Spinal cord (tissue), 10 donors: ENCODE data around the gene LRRN2. TPM values are rescaled to one million over a fixed set of nuclear protein-coding genes. Genes with fewer than 3 reads are reported as not detected.

Experiments used
- DNase-seq, 6 donors: peaks; one replicate each; pipeline versions ENCODE4 v3.0.0 to v3.0.0-alpha.2; 2013 to 2015; ENCODE audit warnings: low spot score in 6 of 6, low read depth in 4 of 6
- H3K27ac ChIP-seq: one replicate; pipeline ENCODE4 v1.5.1; 2013; ENCODE audit warnings: low read depth, low read length, control low read depth
- H3K27me3 ChIP-seq: one replicate; pipeline ENCODE4 v1.6.1; 2013; ENCODE audit warnings: low read length; ENCODE audit not compliant: control insufficient read depth, insufficient read depth
- H3K36me3 ChIP-seq: one replicate; pipeline ENCODE4 v1.6.1; 2013; ENCODE audit warnings: low read length; ENCODE audit not compliant: control insufficient read depth, insufficient read depth
- H3K4me1 ChIP-seq: one replicate; pipeline ENCODE4 v1.6.1; 2013; ENCODE audit warnings: low read length; ENCODE audit not compliant: control insufficient read depth, insufficient read depth
- H3K4me3 ChIP-seq: one replicate; pipeline ENCODE4 v1.5.1; 2013; ENCODE audit warnings: low read depth, low read length, control low read depth
- H3K9me3 ChIP-seq: one replicate; pipeline ENCODE4 v1.6.1; 2013; ENCODE audit warnings: low read length; ENCODE audit not compliant: control insufficient read depth, insufficient read depth
- WGBS: methylation state at CpG from one replicate; pipeline ENCODE4 v1.1.5; 2013; ENCODE audit warnings: missing lambda C conversion rate; ENCODE audit not compliant: insufficient coverage; 5-methylcytosine and 5-hydroxymethylcytosine counted together
- polyA plus RNA-seq, 2 donors: library from polyadenylated mRNA; unstranded; fragments of 120-200 nt; gene quantifications; one replicate each; pipeline ENCODE4 v1.2.1, GENCODE V29; 2013; ENCODE audit not compliant: insufficient read length in 2 of 2
- total RNA-seq, 2 donors: library from RNA; depleted of rRNA in 1 of 2; stranded (reverse); fragments of 120-200 nt in 1 of 2; fragments of >200 nt in 1 of 2; gene quantifications; one replicate each; pipeline versions ENCODE4 v1.2.3 to v1.2.4, GENCODE V29; 2013 to 2014
- donor health status: healthy.

LRRN2 gene
- total and polyA plus RNA-seq, 4 donors, result 10.3 to 53.1 (median 30.9) TPM

- DNase-seq, result peak in 2 of 6 donors; percentile 53 to 59
- 56% methylated on average over 6 of the region's 11 CpGs for WGBS
Measured at GRCh38 chr1:204705888-204706837, 20.6 kb upstream of the LRRN2 start.

GRCh38 chr1:204705493-204705811 lies 19.9 kb upstream of the LRRN2 start:
- H3K27me3 ChIP-seq, result no peaks in the 10 kb centered on the region
- peaks cover 46% of the 10 kb centered on the region for H3K4me1 ChIP-seq
- DNase-seq, result no peak
- no peak overlapping the region for H3K4me3 ChIP-seq
- no peak overlapping the region for H3K27ac ChIP-seq
- H3K36me3 ChIP-seq, result no peaks in the 10 kb centered on the region
- WGBS, result no CpG with 5 or more reads among the region's 5 CpGs
- H3K9me3 ChIP-seq, result no peaks in the 10 kb centered on the region

More at GRCh38 chr1:204705888-204706837, 20.6 kb upstream of the LRRN2 start:
- H3K9me3 ChIP-seq, result no peaks in the 10 kb centered on the region
- H3K27ac ChIP-seq, result no peak overlapping the region
- H3K36me3 ChIP-seq, result no peaks in the 10 kb centered on the region
- no peak overlapping the region for H3K4me3 ChIP-seq
- H3K27me3 ChIP-seq, result no peaks in the 10 kb centered on the region
- peaks cover 46% of the 10 kb centered on the region for H3K4me1 ChIP-seq

- peaks cover 46% of the 10 kb centered on the region for H3K4me1 ChIP-seq
- no peak overlapping the region for H3K27ac ChIP-seq
- no peak for DNase-seq
- no peaks in the 10 kb centered on the region for H3K36me3 ChIP-seq
- H3K27me3 ChIP-seq, result no peaks in the 10 kb centered on the region
- H3K4me3 ChIP-seq, result no peak overlapping the region
- H3K9me3 ChIP-seq, result no peaks in the 10 kb centered on the region
- WGBS, result 100% methylated on average over 1 of the region's 4 CpGs
Measured at GRCh38 chr1:204704794-204705492, 19.4 kb upstream of the LRRN2 start.

GRCh38 chr1:204703826-204704612 lies 18.5 kb upstream of the LRRN2 start:
- Histone ChIP-seq H3K36me3 (no peaks in the 10 kb centered on the region), H3K27me3 (no peaks in the 10 kb centered on the region), H3K4me3 (no peak overlapping the region), H3K4me1 (peaks cover 46% of the 10 kb centered on the region), H3K27ac (no peak overlapping the region), H3K9me3 (no peaks in the 10 kb centered on the region)
- WGBS, result 84% methylated on average over 9 of the region's 16 CpGs
- DNase-seq, result no peak

- WGBS, result 40% methylated on average over 3 of the region's 5 CpGs
- no peaks in the 10 kb centered on the region for H3K36me3 ChIP-seq
- no peak overlapping the region for H3K27ac ChIP-seq
- no peak overlapping the region for H3K4me3 ChIP-seq
- no peaks in the 10 kb centered on the region for H3K27me3 ChIP-seq
- H3K9me3 ChIP-seq, result no peaks in the 10 kb centered on the region
- no peak for DNase-seq
- H3K4me1 ChIP-seq, result peaks cover 46% of the 10 kb centered on the region
Measured at GRCh38 chr1:204703268-204703664, 17.7 kb upstream of the LRRN2 start.

GRCh38 chr1:204702552-204703267 lies 17.2 kb upstream of the LRRN2 start:
- Histone ChIP-seq H3K36me3 (no peaks in the 10 kb centered on the region), H3K27ac (peak overlapping the region; percentile 3), H3K4me3 (no peak overlapping the region), H3K9me3 (no peaks in the 10 kb centered on the region), H3K27me3 (no peaks in the 10 kb centered on the region), H3K4me1 (peaks cover 48% of the 10 kb centered on the region)
- DNase-seq, result no peak
- WGBS, result 86% methylated on average over 5 of the region's 8 CpGs

GRCh38 chr1:204701229-204701628 lies 15.7 kb upstream of the LRRN2 start:
- 93% methylated on average over 2 of the region's 3 CpGs for WGBS
- no peak for DNase-seq
- Histone ChIP-seq H3K36me3 (no peaks in the 10 kb centered on the region), H3K4me3 (no peak overlapping the region), H3K9me3 (no peaks in the 10 kb centered on the region), H3K27me3 (no peaks in the 10 kb centered on the region), H3K27ac (no peak overlapping the region), H3K4me1 (peaks cover 33% of the 10 kb centered on the region)

GRCh38 chr1:204697893-204698292 lies 12.4 kb upstream of the LRRN2 start:
- Histone ChIP-seq H3K27ac (no peak overlapping the region), H3K9me3 (no peaks in the 10 kb centered on the region), H3K4me1 (peaks cover 14% of the 10 kb centered on the region), H3K4me3 (no peak overlapping the region), H3K27me3 (no peaks in the 10 kb centered on the region), H3K36me3 (no peaks in the 10 kb centered on the region)
- DNase-seq, result peak in 1 of 6 donors; percentile 77
- 49% methylated on average over 5 of the region's 5 CpGs for WGBS

- WGBS, result 94% methylated on average over 14 of the region's 17 CpGs
- no peaks in the 10 kb centered on the region for H3K27me3 ChIP-seq
- H3K27ac ChIP-seq, result no peak overlapping the region
- H3K4me3 ChIP-seq, result no peak overlapping the region
- no peaks in the 10 kb centered on the region for H3K9me3 ChIP-seq
- H3K4me1 ChIP-seq, result peaks cover 12% of the 10 kb centered on the region
- no peaks in the 10 kb centered on the region for H3K36me3 ChIP-seq
- DNase-seq, result no peak
Measured at GRCh38 chr1:204696606-204697005, 11.1 kb upstream of the LRRN2 start.
